GM19023 (cell line): ENCODE results near the gene KIF1A.

Source experiments
- ATAC-seq: cut with Tn5 transposase; IDR thresholded peaks from one replicate; pipeline ENCODE4 v1.9.1; 2021; ENCODE audit warnings: mild to moderate bottlenecking, moderate library complexity; ENCODE audit not compliant: unreplicated experiment

KIF1A gene, protein sequence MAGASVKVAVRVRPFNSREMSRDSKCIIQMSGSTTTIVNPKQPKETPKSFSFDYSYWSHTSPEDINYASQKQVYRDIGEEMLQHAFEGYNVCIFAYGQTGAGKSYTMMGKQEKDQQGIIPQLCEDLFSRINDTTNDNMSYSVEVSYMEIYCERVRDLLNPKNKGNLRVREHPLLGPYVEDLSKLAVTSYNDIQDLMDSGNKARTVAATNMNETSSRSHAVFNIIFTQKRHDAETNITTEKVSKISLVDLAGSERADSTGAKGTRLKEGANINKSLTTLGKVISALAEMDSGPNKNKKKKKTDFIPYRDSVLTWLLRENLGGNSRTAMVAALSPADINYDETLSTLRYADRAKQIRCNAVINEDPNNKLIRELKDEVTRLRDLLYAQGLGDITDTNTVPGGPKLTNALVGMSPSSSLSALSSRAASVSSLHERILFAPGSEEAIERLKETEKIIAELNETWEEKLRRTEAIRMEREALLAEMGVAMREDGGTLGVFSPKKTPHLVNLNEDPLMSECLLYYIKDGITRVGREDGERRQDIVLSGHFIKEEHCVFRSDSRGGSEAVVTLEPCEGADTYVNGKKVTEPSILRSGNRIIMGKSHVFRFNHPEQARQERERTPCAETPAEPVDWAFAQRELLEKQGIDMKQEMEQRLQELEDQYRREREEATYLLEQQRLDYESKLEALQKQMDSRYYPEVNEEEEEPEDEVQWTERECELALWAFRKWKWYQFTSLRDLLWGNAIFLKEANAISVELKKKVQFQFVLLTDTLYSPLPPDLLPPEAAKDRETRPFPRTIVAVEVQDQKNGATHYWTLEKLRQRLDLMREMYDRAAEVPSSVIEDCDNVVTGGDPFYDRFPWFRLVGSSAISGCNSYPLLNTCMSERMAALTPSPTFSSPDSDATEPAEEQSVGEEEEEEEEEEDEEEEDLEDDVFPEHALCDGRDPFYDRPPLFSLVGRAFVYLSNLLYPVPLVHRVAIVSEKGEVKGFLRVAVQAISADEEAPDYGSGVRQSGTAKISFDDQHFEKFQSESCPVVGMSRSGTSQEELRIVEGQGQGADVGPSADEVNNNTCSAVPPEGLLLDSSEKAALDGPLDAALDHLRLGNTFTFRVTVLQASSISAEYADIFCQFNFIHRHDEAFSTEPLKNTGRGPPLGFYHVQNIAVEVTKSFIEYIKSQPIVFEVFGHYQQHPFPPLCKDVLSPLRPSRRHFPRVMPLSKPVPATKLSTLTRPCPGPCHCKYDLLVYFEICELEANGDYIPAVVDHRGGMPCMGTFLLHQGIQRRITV (N-terminal part only)

GRCh38 chr2:240819858-240820606, at the start of gene KIF1A:
Gene KIF1A, minus strand, starts transcription at chr2:240820219. Its CDS starts 22,467 bp downstream, at chr2:240797752.
- no peak for ATAC-seq

GRCh38 chr2:240869109-240869955, 49.3 kb upstream of the KIF1A start:
- ATAC-seq, result no peak

DNA sequence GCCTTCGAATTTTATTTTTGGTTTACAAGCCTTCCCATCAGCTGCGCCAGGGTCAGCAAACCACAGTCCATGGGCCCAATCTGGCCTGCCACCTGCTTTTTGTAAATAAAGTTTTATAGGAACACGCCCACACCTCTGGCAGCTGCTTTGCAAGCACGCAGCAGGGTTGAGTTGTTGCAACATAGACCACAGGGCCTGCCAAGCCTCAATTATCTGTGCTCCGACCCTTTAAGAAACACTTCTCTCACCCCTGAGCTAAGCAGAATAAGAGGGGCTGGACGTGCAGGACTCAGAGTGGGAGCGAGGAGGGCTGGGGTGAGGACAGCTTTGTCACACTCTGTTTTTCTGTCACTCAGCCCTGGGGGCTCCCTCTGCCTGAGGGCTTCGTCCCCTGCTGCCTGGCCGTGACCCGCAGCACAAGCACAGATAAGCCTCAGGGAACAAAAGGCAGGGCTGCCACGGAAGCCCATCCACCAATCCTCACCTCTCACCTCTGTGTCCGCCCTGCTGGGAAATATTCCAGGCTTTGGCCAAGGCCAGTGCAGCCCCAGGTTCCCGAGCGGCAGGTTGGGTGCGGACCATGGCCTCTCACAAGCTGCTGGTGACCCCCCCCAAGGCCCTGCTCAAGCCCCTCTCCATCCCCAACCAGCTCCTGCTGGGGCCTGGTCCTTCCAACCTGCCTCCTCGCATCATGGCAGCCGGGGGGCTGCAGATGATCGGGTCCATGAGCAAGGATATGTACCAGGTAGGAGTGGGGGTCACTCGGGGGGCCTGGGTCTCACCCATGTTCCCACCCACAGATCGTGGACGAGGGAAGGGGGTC, 48.5 kb upstream of the KIF1A start, which contains the start of gene AGXT:
Gene AGXT (plus strand): TSS at position 539 of the 823 bp plus-strand sequence. CDS start 42 bp downstream, at position 581.
- ATAC-seq, result no peak

- ATAC-seq, result no peak
Measured at GRCh38 chr2:240865391-240865790, 45.4 kb upstream of the KIF1A start.

DNA sequence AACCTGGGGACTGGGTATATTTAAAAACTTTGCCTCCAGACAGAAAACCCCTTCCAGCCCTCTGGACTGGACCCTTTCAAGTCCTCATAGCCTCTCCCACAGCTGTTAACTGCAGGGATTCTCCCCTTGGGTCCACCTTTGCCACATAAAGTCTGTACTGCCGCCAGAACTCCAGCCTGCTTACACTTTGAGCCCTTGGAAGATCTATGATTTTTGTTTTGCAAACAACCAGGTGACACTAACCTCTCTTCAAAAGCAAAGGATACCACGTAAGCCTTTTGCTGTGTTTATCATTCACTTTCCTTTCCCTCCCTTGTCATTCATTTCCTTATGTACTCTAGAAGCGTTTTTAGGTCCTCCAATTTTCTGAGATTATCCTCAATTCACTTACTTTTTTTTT, 44.5 kb upstream of the KIF1A start:
- no peak for ATAC-seq

- ATAC-seq, result no peak
Measured at GRCh38 chr2:240861547-240861946, 41.5 kb upstream of the KIF1A start.

- ATAC-seq, result no peak
Measured at GRCh38 chr2:240858871-240859270, 38.9 kb upstream of the KIF1A start.

- ATAC-seq, result no peak
Measured at GRCh38 chr2:240858321-240858720, 38.3 kb upstream of the KIF1A start.

GRCh38 chr2:240857039-240858008, 37.3 kb upstream of the KIF1A start:
- ATAC-seq, result no peak

GRCh38 chr2:240856151-240856980, 36.3 kb upstream of the KIF1A start:
- no peak for ATAC-seq

GRCh38 chr2:240855670-240856069, 35.7 kb upstream of the KIF1A start:
- ATAC-seq, result no peak

GRCh38 chr2:240852671-240853314, 32.8 kb upstream of the KIF1A start:
- ATAC-seq, result no peak

GRCh38 chr2:240851078-240851991, 31.3 kb upstream of the KIF1A start:
- ATAC-seq, result peak; percentile 72

GRCh38 chr2:240850756-240851077, 30.7 kb upstream of the KIF1A start:
- ATAC-seq, result no peak

DNA sequence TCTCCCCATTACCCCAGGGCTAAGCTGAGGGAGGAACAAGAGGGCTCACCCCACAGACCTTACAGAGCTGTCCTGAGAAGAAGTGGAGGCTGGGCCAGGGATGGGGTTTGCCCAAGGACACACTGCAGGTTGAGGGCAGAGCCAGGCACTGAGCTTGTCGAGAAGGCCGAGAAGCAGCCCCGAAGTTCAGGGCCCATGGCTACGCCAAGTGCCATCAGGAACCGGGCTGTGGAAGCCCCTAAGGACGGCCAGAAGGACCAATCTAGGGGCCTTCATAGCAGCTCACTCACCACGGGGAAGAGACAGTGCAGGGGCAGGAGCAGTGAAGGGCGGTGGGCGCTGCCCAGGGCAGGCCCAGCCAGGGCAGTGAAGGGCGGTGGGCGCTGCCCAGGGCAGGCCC, 30.0 kb upstream of the KIF1A start:
- no peak for ATAC-seq
